HG02943 (cell line): ENCODE measurements around the gene PPM1A.

Source experiments
- ATAC-seq: cut with Tn5 transposase; IDR thresholded peaks from one replicate; pipeline ENCODE4 v1.9.1; 2021; ENCODE audit warnings: mild to moderate bottlenecking, low read depth, moderate library complexity; ENCODE audit not compliant: unreplicated experiment

Gene PPM1A

GRCh38 chr14:60254176-60254575 lies 5.2 kb downstream of the PPM1A start:
- no peak for ATAC-seq

- no peak for ATAC-seq
Measured at GRCh38 chr14:60257865-60258264, 8.8 kb downstream of the PPM1A start.

GRCh38 chr14:60265163-60265562 lies 16.1 kb downstream of the PPM1A start:
- ATAC-seq: no peak

- no peak for ATAC-seq
Measured at GRCh38 chr14:60266021-60266937, 17.3 kb downstream of the PPM1A start.

GRCh38 chr14:60272177-60272576 lies 23.2 kb downstream of the PPM1A start:
- no peak for ATAC-seq

GRCh38 chr14:60273956-60274355 lies 24.9 kb downstream of the PPM1A start:
- ATAC-seq: no peak

GRCh38 chr14:60274448-60274847 lies 25.4 kb downstream of the PPM1A start:
- no peak for ATAC-seq

GRCh38 chr14:60275932-60276331 lies 26.9 kb downstream of the PPM1A start:
- no peak for ATAC-seq

- no peak for ATAC-seq
Measured at GRCh38 chr14:60276347-60276746, 27.3 kb downstream of the PPM1A start.

GRCh38 chr14:60277605-60278190 lies 28.7 kb downstream of the PPM1A start:
- no peak for ATAC-seq

- no peak for ATAC-seq
Measured at GRCh38 chr14:60278350-60278749, 29.3 kb downstream of the PPM1A start.

GRCh38 chr14:60287452-60287851 lies 38.4 kb downstream of the PPM1A start:
- ATAC-seq: no peak

GRCh38 chr14:60288279-60288678 lies 39.3 kb downstream of the PPM1A start:
- no peak for ATAC-seq

GRCh38 chr14:60294411-60295069 lies 45.5 kb downstream of the PPM1A start:
- ATAC-seq: no peak

GRCh38 chr14:60300019-60300418 lies 51.0 kb downstream of the PPM1A start:
- ATAC-seq: no peak

GRCh38 chr14:60301685-60302084 lies 52.7 kb downstream of the PPM1A start:
- ATAC-seq: no peak

- no peak for ATAC-seq
Measured at GRCh38 chr14:60302663-60303062, 53.6 kb downstream of the PPM1A start.

GRCh38 chr14:60303745-60304144 lies 54.7 kb downstream of the PPM1A start:
- no peak for ATAC-seq

- no peak for ATAC-seq
Measured at GRCh38 chr14:60304509-60304908, 55.5 kb downstream of the PPM1A start.

GRCh38 chr14:60309867-60310552 lies 61.0 kb downstream of the PPM1A start:
- no peak for ATAC-seq

GRCh38 chr14:60311417-60311816 lies 62.4 kb downstream of the PPM1A start:
- no peak for ATAC-seq
